H1 (cell line): ENCODE data around the gene CEP70. TPM values are rescaled to one million over a fixed set of nuclear protein-coding genes. Genes with fewer than 3 reads are reported as not detected.

ENCODE experiments used
- CTCF ChIA-PET: fragments of 300-600 bp; sonication (Branson Sonifier 250); formaldehyde crosslinking; loops from one replicate; lab custom pipeline; 2021; ENCODE audit not compliant: partially characterized antibody; lab: Charles Lee
- POLR2A ChIA-PET: fragments of 300-600 bp; sonication (Branson Sonifier 250); formaldehyde crosslinking; loops from one replicate; lab custom pipeline; 2021; ENCODE audit warnings: inconsistent platforms; ENCODE audit not compliant: partially characterized antibody; lab: Charles Lee
- DNase-seq, 2 experiments: peaks; one replicate each; pipeline versions ENCODE4 v3.0.0 to v3.0.0-alpha.2; 2010 to 2022; ENCODE audit warnings: low spot score in 2 of 2, low read depth in 1 of 2, mixed read lengths in 1 of 2
- FAIRE-seq: peaks from 2 replicates; lab custom pipeline; 2011; peaks lifted over from hg19 to GRCh38; lab: Jason Lieb, UNC
- H2AFZ ChIP-seq: 2 replicates; pipeline ENCODE4 v1.8.1; 2012; ENCODE audit warnings: low read length, inconsistent platforms
- H2AK5ac ChIP-seq: 2 replicates; pipeline ENCODE4 v1.6.1; 2013; ENCODE audit warnings: low read depth, low read length
- H2BK120ac ChIP-seq: replicated peaks from 2 replicates; pipeline ENCODE3; 2013; ENCODE audit warnings: low read depth, low read length, inconsistent platforms
- H2BK12ac ChIP-seq: 2 replicates; pipeline ENCODE4 v1.6.1; 2013; ENCODE audit warnings: low read depth, low read length
- H2BK15ac ChIP-seq: 2 replicates; pipeline ENCODE4 v1.6.1; 2013; ENCODE audit warnings: low read length
- H2BK20ac ChIP-seq: 2 replicates; pipeline ENCODE4 v1.6.1; 2013; ENCODE audit warnings: low read length
- H2BK5ac ChIP-seq: 2 replicates; pipeline ENCODE4 v1.6.1; 2013; ENCODE audit warnings: low read depth, low read length
- H3K14ac ChIP-seq: 2 replicates; pipeline ENCODE4 v1.6.1; 2013; ENCODE audit warnings: inconsistent platforms; ENCODE audit not compliant: insufficient read length
- H3K18ac ChIP-seq: 2 replicates; pipeline ENCODE4 v1.6.1; 2013; ENCODE audit warnings: low read length; ENCODE audit errors: extremely low read depth
- H3K23ac ChIP-seq: 2 replicates; pipeline ENCODE4 v1.6.1; 2013; ENCODE audit warnings: inconsistent platforms; ENCODE audit not compliant: insufficient read length
- H3K23me2 ChIP-seq: 2 replicates; pipeline ENCODE4 v1.6.1; 2013; ENCODE audit warnings: low read depth, low read length
- H3K27ac ChIP-seq: 2 replicates; pipeline ENCODE4 v1.6.1; 2011; ENCODE audit warnings: low read depth, low read length, inconsistent platforms
- H3K27me3 ChIP-seq, 4 experiments: replicated peaks in 1 of 4; 1 replicate in 1 of 4; 2 replicates in 3 of 4; pipeline versions ENCODE4 v1.6.1 to v1.8.1; 2011 to 2013; ENCODE audit warnings: low read length in 3 of 4, mild to moderate bottlenecking in 3 of 4, inconsistent platforms in 2 of 4, mixed read lengths in 2 of 4, moderate library complexity in 1 of 4; ENCODE audit not compliant: control insufficient read depth in 3 of 4, insufficient read depth in 3 of 4; ENCODE audit errors: extremely low read depth in 1 of 4
- H3K36me3 ChIP-seq, 4 experiments: 2 replicates each; pipeline versions ENCODE4 v1.6.1 to v1.8.1; 2011 to 2013; ENCODE audit warnings: mild to moderate bottlenecking in 4 of 4, low read length in 3 of 4, moderate library complexity in 2 of 4, control low read depth in 1 of 4, inconsistent platforms in 1 of 4; ENCODE audit not compliant: insufficient read depth in 4 of 4, control insufficient read depth in 2 of 4
- H3K4ac ChIP-seq: replicated peaks from 2 replicates; pipeline ENCODE3; 2013; ENCODE audit warnings: low read length, low read depth, mixed read lengths, inconsistent platforms; ENCODE audit not compliant: insufficient read length
- H3K4me1 ChIP-seq, 4 experiments: replicated peaks in 1 of 4; 1 replicate in 1 of 4; 2 replicates in 3 of 4; pipeline versions ENCODE4 v1.6.1 to v1.8.1; 2011 to 2013; ENCODE audit warnings: low read length in 3 of 4, inconsistent platforms in 2 of 4, mixed read lengths in 1 of 4; ENCODE audit not compliant: insufficient read depth in 4 of 4, control insufficient read depth in 3 of 4
- H3K4me2 ChIP-seq, 2 experiments: 2 replicates each; pipeline versions ENCODE4 v1.6.1 to v1.8.1; 2011 to 2013; ENCODE audit warnings: low read depth in 2 of 2, low read length in 2 of 2, control low read depth in 1 of 2, inconsistent platforms in 1 of 2, mild to moderate bottlenecking in 1 of 2; ENCODE audit not compliant: insufficient read depth in 1 of 2
- H3K4me3 ChIP-seq, 4 experiments: fragments of 200-600, 300-600 bp in 1 of 4; sonication (generic), shearing (Covaris generic), sonication (Bioruptor Twin) in 1 of 4; 2 replicates each; pipeline versions ENCODE4 v1.5.1 to v1.8.1; 2011 to 2016; ENCODE audit warnings: low read length in 4 of 4, low read depth in 3 of 4, control low read depth in 2 of 4, inconsistent platforms in 2 of 4, mild to moderate bottlenecking in 2 of 4, mixed read lengths in 1 of 4, moderate library complexity in 1 of 4; ENCODE audit not compliant: insufficient read depth in 2 of 4; ENCODE audit errors: extremely low read depth in 1 of 4
- H3K56ac ChIP-seq: replicated peaks from 2 replicates; pipeline ENCODE3; 2013; ENCODE audit warnings: low read depth, mild to moderate bottlenecking, mixed read lengths, low read length, inconsistent platforms; ENCODE audit not compliant: insufficient read length
- H3K79me1 ChIP-seq: 2 replicates; pipeline ENCODE4 v1.6.1; 2013; ENCODE audit warnings: low read depth, low read length, control low read depth
- H3K79me2 ChIP-seq, 2 experiments: 2 replicates each; pipeline versions ENCODE4 v1.6.1 to v1.8.1; 2012 to 2013; ENCODE audit warnings: low read length in 2 of 2, mild to moderate bottlenecking in 2 of 2, inconsistent platforms in 1 of 2; ENCODE audit not compliant: insufficient read depth in 2 of 2, control insufficient read depth in 1 of 2
- H3K9ac ChIP-seq, 4 experiments: replicated peaks in 1 of 4; 1 replicate in 1 of 4; 2 replicates in 3 of 4; pipeline versions ENCODE4 v1.6.1 to v1.8.1; 2011 to 2013; ENCODE audit warnings: low read depth in 3 of 4, low read length in 3 of 4, control low read depth in 2 of 4, mild to moderate bottlenecking in 2 of 4, moderate library complexity in 2 of 4, inconsistent platforms in 1 of 4; ENCODE audit errors: extremely low read depth in 1 of 4
- H3K9me3 ChIP-seq, 2 experiments: 2 replicates each; pipeline versions ENCODE4 v1.6.1 to v1.8.1; 2012 to 2013; ENCODE audit warnings: mild to moderate bottlenecking in 2 of 2, moderate library complexity in 2 of 2, control low read depth in 1 of 2, inconsistent platforms in 1 of 2, low read depth in 1 of 2, low read length in 1 of 2, mixed read lengths in 1 of 2; ENCODE audit not compliant: insufficient read depth in 2 of 2
- H4K20me1 ChIP-seq, 2 experiments: replicated peaks in 1 of 2; 2 replicates each; pipeline versions ENCODE3 to v1.8.1; 2011 to 2013; ENCODE audit warnings: inconsistent platforms in 2 of 2, low read length in 2 of 2, mild to moderate bottlenecking in 1 of 2; ENCODE audit not compliant: insufficient read depth in 2 of 2, control insufficient read depth in 1 of 2
- H4K5ac ChIP-seq: 2 replicates; pipeline ENCODE4 v1.6.1; 2013; ENCODE audit warnings: low read length, low read depth, mixed read lengths, inconsistent platforms; ENCODE audit not compliant: insufficient read length
- H4K8ac ChIP-seq: 2 replicates; pipeline ENCODE4 v1.8.0; 2013; ENCODE audit warnings: mild to moderate bottlenecking, moderate library complexity, low read length, inconsistent platforms; ENCODE audit not compliant: insufficient read depth; ENCODE audit errors: extremely low read depth
- H4K91ac ChIP-seq: replicated peaks from 2 replicates; pipeline ENCODE3; 2013; ENCODE audit warnings: low read length, mixed read lengths, inconsistent platforms; ENCODE audit not compliant: insufficient read length
- BCL11A ChIP-seq, 2 experiments: IDR thresholded peaks; one replicate each; pipeline ENCODE4 v1.6.1; 2011; ENCODE audit warnings: low read depth in 2 of 2, low read length in 2 of 2, mild to moderate bottlenecking in 2 of 2
- CBX5 ChIP-seq: fragments of 300-800, 300-1000 bp; sonication (generic); IDR thresholded peaks from 2 replicates; pipeline ENCODE4 v1.7.1; 2016; ENCODE audit warnings: antibody characterized with exemption, low read length, low read depth
- EGR1 ChIP-seq: IDR thresholded peaks from 2 replicates; pipeline ENCODE4 v1.6.1; 2011; ENCODE audit warnings: low read depth, low read length, borderline replicate concordance
- JUND ChIP-seq: IDR thresholded peaks from 2 replicates; pipeline ENCODE4 v1.6.1; 2011; ENCODE audit warnings: mild to moderate bottlenecking, improper control_type of control experiment, low read length
- KDM5A ChIP-seq: fragments of 200-600 bp; IDR thresholded peaks from 2 replicates; pipeline ENCODE4 v1.7.1; 2012; ENCODE audit warnings: mild to moderate bottlenecking, low read length, inconsistent platforms, mixed read lengths
- POLR2A ChIP-seq, 2 experiments: IDR thresholded peaks; 1 replicate in 1 of 2; 2 replicates in 1 of 2; pipeline ENCODE4 v1.6.1; 2011; ENCODE audit warnings: low read depth in 2 of 2, low read length in 2 of 2, mild to moderate bottlenecking in 2 of 2; ENCODE audit errors: control extremely low read depth in 1 of 2
- POLR2AphosphoS5 ChIP-seq: IDR thresholded peaks from 2 replicates; pipeline ENCODE4 v1.6.1; 2011; ENCODE audit warnings: low read depth, low read length
- RBBP5 ChIP-seq: IDR thresholded peaks from 2 replicates; pipeline ENCODE4 v1.7.1; 2012; ENCODE audit warnings: low read depth, mild to moderate bottlenecking, inconsistent platforms, low read length, moderate library complexity, borderline replicate concordance
- TAF1 ChIP-seq: IDR thresholded peaks from 2 replicates; pipeline ENCODE4 v1.6.1; 2011; ENCODE audit warnings: mild to moderate bottlenecking, low read depth, low read length
- TEAD4 ChIP-seq: IDR thresholded peaks from 2 replicates; pipeline ENCODE4 v1.6.1; 2012; ENCODE audit warnings: low read depth, low read length, inconsistent platforms, mixed read lengths
- WGBS, 2 experiments: shearing (Covaris generic) in 1 of 2; methylation state at CpG; one replicate each; pipeline versions ENCODE4 v1.1.6 to v1.1.7; 2013 to 2015; ENCODE audit warnings: low lambda C conversion rate in 2 of 2, mixed read lengths in 2 of 2, inconsistent platforms in 1 of 2, low coverage in 1 of 2, missing lambda C conversion rate in 1 of 2; ENCODE audit not compliant: insufficient replicate concordance in 2 of 2, insufficient coverage in 1 of 2, insufficient read length in 1 of 2; ENCODE audit errors: extremely low coverage in 1 of 2, missing lambda C conversion rate in 1 of 2; 5-methylcytosine and 5-hydroxymethylcytosine counted together
- polyA plus RNA-seq, 7 experiments: library from polyadenylated mRNA; depleted of rRNA in 3 of 7; stranded (reverse) in 5 of 7; unstranded in 2 of 7; fragments of >200 nt in 5 of 7; fragments of 200-250 nt in 2 of 7; gene quantifications; 1 replicate in 5 of 7; 2 replicates in 1 of 7; 4 replicates in 1 of 7; pipeline versions ENCODE4 v1.2.1 to v1.2.3, GENCODE V29; 2011 to 2013; ENCODE audit warnings: missing spikeins in 2 of 7, mixed read lengths in 2 of 7
- total RNA-seq: library from RNA; stranded (reverse); fragmentation: NEBNext Ultra II Directional; extraction: Animal tissue kit (Norgen Biotek cat#: 25700); gene quantifications from 2 replicates; pipeline ENCODE4 v1.2.1, GENCODE V29; 2021
- TF ChIP-seq, protein P1 (sequence below): IDR thresholded peaks from 2 replicates; pipeline ENCODE4 v1.6.1; 2012; ENCODE audit warnings: inconsistent platforms
- TF ChIP-seq, protein P2 (sequence below): IDR thresholded peaks from 2 replicates; pipeline ENCODE4 v1.6.1; 2012; ENCODE audit warnings: inconsistent platforms
- TF ChIP-seq, protein P3 (sequence below): IDR thresholded peaks from 2 replicates; pipeline ENCODE4 v1.6.1; 2011; ENCODE audit warnings: low read length, improper control_type of control experiment

CEP70 gene
- total and polyA plus RNA-seq, 2 of the 8 experiments (the other 6 are each of a cell fraction or from before 2014, with no cell fraction given) = 3.9 to 26.2 TPM

- no peak overlapping the region for H4K91ac ChIP-seq
- H3K79me1 ChIP-seq = no peaks in the 10 kb centered on the region
- H3K36me3 ChIP-seq = no peaks in the 10 kb centered on the region
- no peak overlapping the region for H2BK5ac ChIP-seq
- no peak overlapping the region for H4K8ac ChIP-seq
- no peak overlapping the region for H3K56ac ChIP-seq
- WGBS, 2 experiments = 85% methylated on average over 1 of the region's 1 CpG; no CpG with 5 or more reads in 1 of the 2 experiments
- H3K4me1 ChIP-seq = peaks cover 0 to 3% (median 0%) of the 10 kb centered on the region in 4 experiments; a peak in 1 of 7 replicates
- no peak overlapping the region for H2AK5ac ChIP-seq
- no peaks in the 10 kb centered on the region for H3K23me2 ChIP-seq
- no peaks in the 10 kb centered on the region for H3K79me2 ChIP-seq
- ChIA-PET CTCF (interaction anchor here (0.5 to 1.6 kb wide), 2 partner anchors 21 to 432 kb away, joined by 3 to 5 read pairs; partner anchors contain the start of gene CEP70), POLR2A (no interaction called here)
- H2BK120ac ChIP-seq = no peak overlapping the region
- no peak overlapping the region for H4K5ac ChIP-seq
- no peaks in the 10 kb centered on the region for H4K20me1 ChIP-seq
- peak overlapping the region in 1 of 4 experiments; percentile 34; a peak in 1 of 7 replicates for H3K9ac ChIP-seq
- no peak overlapping the region for H3K27ac ChIP-seq
- no peak overlapping the region for H3K4me2 ChIP-seq
- no peaks in the 10 kb centered on the region for H3K9me3 ChIP-seq
- H3K4ac ChIP-seq = no peak overlapping the region
- H3K14ac ChIP-seq = no peak overlapping the region
- no peak overlapping the region for H3K4me3 ChIP-seq
- no peak for FAIRE-seq
- no peak overlapping the region for H3K18ac ChIP-seq
- DNase-seq = no peak
- no peak overlapping the region for H2BK15ac ChIP-seq
- H2BK12ac ChIP-seq = no peak overlapping the region
- H2AFZ ChIP-seq = no peak overlapping the region
- no peak for TF ChIP-seq JUND
- no peak for TF ChIP-seq POLR2A (IDR thresholded peaks at IDR 0.05; ENCODE audit: control extremely low read depth in 1 of 2, low read depth in 2 of 2, low read length in 2 of 2)
- TF ChIP-seq RBBP5 = no peak
- TF ChIP-seq, protein P1, sequence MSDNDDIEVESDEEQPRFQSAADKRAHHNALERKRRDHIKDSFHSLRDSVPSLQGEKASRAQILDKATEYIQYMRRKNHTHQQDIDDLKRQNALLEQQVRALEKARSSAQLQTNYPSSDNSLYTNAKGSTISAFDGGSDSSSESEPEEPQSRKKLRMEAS = no peak
- TF ChIP-seq POLR2AphosphoS5 = no peak
- TF ChIP-seq TAF1 = no peak
- no peak for TF ChIP-seq BCL11A (IDR thresholded peaks at IDR 0.05; ENCODE audit: low read depth in 2 of 2, low read length in 2 of 2)
- TF ChIP-seq, protein P2, sequence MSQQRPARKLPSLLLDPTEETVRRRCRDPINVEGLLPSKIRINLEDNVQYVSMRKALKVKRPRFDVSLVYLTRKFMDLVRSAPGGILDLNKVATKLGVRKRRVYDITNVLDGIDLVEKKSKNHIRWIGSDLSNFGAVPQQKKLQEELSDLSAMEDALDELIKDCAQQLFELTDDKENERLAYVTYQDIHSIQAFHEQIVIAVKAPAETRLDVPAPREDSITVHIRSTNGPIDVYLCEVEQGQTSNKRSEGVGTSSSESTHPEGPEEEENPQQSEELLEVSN = no peak
- TF ChIP-seq EGR1 = no peak
- TF ChIP-seq CBX5 = no peak
- TF ChIP-seq TEAD4 = no peak
- TF ChIP-seq, protein P3, sequence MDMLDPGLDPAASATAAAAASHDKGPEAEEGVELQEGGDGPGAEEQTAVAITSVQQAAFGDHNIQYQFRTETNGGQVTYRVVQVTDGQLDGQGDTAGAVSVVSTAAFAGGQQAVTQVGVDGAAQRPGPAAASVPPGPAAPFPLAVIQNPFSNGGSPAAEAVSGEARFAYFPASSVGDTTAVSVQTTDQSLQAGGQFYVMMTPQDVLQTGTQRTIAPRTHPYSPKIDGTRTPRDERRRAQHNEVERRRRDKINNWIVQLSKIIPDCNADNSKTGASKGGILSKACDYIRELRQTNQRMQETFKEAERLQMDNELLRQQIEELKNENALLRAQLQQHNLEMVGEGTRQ = no peak
- TF ChIP-seq KDM5A = no peak
- H3K23ac ChIP-seq = no peak overlapping the region
- no peaks in the 10 kb centered on the region for H3K27me3 ChIP-seq
- no peak overlapping the region for H2BK20ac ChIP-seq
These were observed 21.4 kb upstream of the CEP70 start for GRCh38 chr3:138615462-138615861.
